Nephron progenitor cell (in vitro differentiated cells): Measurements from ENCODE around the gene UBTD2.
A peak's percentile ranks its signal among the peaks of the same experiment; 100 is the strongest.

ENCODE experiments used
- DNase-seq: peaks from one replicate; pipeline ENCODE4 v3.0.0; 2021
- H3K27ac Mint-ChIP-seq: 2 replicates; pipeline ENCODE4 v1.8.0; 2021; ENCODE audit warnings: mild to moderate bottlenecking, moderate library complexity, mixed read lengths
- H3K27me3 Mint-ChIP-seq: 2 replicates; pipeline ENCODE4 v1.8.0; 2021; ENCODE audit warnings: mild to moderate bottlenecking, low read depth, mixed read lengths; ENCODE audit not compliant: poor library complexity
- H3K36me3 Mint-ChIP-seq: 2 replicates; pipeline ENCODE4 v1.8.0; 2021; ENCODE audit warnings: low read depth, mixed read lengths
- H3K4me1 Mint-ChIP-seq: 2 replicates; pipeline ENCODE4 v1.8.0; 2021; ENCODE audit warnings: mixed read lengths
- H3K4me3 Mint-ChIP-seq: 2 replicates; pipeline ENCODE4 v1.8.0; 2021; ENCODE audit warnings: mild to moderate bottlenecking, moderate library complexity, mixed read lengths
- H3K9me3 Mint-ChIP-seq: 2 replicates; pipeline ENCODE4 v1.8.0; 2021; ENCODE audit warnings: mild to moderate bottlenecking, moderate library complexity, mixed read lengths
- TF ChIP-seq, protein P1 (sequence below): fragments of 200-600 bp; sonication (generic); IDR thresholded peaks from 2 replicates; pipeline ENCODE4 v1.5.0; 2021; ENCODE audit warnings: antibody characterized with exemption

Gene UBTD2

DNA sequence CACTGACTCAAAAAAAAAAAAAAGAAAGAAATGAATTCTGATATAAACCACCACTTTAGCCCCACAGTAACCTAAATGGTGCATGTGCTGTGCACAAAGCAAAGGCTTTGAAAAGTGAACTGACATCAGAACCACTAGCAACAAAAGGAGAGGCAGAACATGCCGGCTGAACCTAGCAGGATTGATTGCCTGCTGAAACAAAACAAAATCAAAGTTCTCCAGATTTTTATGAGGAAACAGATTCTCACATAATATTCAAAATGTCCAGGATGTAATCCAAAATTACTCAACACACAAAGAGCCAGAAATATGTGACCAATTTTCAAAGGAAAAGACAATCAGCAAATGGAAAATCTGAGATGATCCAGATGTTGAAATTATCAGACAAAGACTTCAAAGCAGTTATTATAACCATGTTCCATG, 37.9 kb downstream of the UBTD2 start:
- Mint-ChIP-seq H3K4me1 (peaks cover 18% of the 10 kb centered on the region), H3K36me3 (peaks cover 74% of the 10 kb centered on the region), H3K27me3 (no peaks in the 10 kb centered on the region), H3K27ac (peak overlapping the region; percentile 37), H3K9me3 (peaks cover 38% of the 10 kb centered on the region), H3K4me3 (no peak overlapping the region)
- DNase-seq: no peak
- TF ChIP-seq, protein P1, sequence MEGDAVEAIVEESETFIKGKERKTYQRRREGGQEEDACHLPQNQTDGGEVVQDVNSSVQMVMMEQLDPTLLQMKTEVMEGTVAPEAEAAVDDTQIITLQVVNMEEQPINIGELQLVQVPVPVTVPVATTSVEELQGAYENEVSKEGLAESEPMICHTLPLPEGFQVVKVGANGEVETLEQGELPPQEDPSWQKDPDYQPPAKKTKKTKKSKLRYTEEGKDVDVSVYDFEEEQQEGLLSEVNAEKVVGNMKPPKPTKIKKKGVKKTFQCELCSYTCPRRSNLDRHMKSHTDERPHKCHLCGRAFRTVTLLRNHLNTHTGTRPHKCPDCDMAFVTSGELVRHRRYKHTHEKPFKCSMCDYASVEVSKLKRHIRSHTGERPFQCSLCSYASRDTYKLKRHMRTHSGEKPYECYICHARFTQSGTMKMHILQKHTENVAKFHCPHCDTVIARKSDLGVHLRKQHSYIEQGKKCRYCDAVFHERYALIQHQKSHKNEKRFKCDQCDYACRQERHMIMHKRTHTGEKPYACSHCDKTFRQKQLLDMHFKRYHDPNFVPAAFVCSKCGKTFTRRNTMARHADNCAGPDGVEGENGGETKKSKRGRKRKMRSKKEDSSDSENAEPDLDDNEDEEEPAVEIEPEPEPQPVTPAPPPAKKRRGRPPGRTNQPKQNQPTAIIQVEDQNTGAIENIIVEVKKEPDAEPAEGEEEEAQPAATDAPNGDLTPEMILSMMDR: no peak

DNA sequence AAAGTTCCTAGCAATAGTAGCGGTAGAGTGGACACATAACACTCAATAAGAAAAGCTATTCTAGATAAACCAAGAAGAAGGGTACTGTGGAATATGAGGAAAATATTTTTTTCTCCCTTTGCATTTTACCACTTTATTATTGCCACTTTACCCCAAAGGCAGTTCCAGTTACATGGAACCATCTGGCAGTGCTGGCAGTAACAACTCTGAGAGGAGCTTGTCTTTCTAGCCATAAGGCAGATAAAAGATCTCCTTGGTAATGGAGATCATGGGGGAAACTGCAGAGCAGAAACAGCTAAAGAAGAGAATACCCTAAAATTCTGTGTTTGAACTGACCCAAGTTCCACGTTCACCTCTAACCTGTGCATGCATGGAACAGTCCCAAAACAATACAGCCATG, 38.5 kb downstream of the UBTD2 start:
- TF ChIP-seq, protein P1: no peak
- Mint-ChIP-seq H3K4me1 (peaks cover 18% of the 10 kb centered on the region), H3K27me3 (no peaks in the 10 kb centered on the region), H3K36me3 (peaks cover 73% of the 10 kb centered on the region), H3K9me3 (peaks cover 32% of the 10 kb centered on the region), H3K27ac (peak overlapping the region; percentile 57), H3K4me3 (no peak overlapping the region)
- no peak for DNase-seq

DNA sequence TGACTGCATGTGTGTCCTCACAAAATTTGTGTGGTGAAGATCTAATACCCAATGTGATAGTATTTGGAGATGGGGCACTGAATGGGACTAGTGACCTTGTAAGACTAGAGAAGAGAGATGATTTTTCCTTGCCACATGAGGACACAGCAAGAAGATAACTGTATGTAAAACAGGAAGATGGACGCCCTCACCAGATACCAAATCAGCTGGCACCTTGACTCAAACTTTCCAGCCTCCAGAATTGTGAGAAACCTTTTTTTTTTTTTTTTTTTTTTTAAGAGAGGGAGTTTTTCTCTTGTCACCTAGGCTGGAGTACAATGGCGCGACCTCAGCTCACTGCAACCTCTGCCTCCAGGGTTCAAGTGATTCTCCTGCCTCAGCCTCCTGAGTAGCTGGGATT, 40.3 kb downstream of the UBTD2 start:
- peaks cover 16% of the 10 kb centered on the region for H3K9me3 Mint-ChIP-seq
- TF ChIP-seq, protein P1: no peak
- no peaks in the 10 kb centered on the region for H3K27me3 Mint-ChIP-seq
- H3K27ac Mint-ChIP-seq: peak overlapping the region; percentile 7
- DNase-seq: no peak
- peaks cover 60% of the 10 kb centered on the region for H3K36me3 Mint-ChIP-seq
- H3K4me3 Mint-ChIP-seq: no peak overlapping the region
- peaks cover 22% of the 10 kb centered on the region for H3K4me1 Mint-ChIP-seq

DNA sequence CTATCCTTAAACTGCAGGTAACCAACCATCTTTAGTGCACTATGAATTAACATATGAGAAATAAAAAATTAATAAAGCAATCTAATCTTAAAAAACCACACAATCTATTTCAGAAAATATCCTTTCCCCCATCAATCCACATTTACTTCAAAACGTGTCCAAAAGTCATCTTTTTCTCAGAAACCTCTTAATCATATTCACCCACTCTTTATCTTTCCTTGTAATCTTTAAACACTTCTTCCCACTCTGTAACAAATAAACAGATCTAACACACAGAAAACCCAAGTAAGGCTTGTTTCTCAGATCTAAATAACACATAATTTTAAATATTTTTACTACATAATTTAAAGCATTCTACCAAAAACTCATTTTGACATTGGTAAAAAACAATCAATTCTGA, 45.2 kb downstream of the UBTD2 start:
- no peak for DNase-seq
- TF ChIP-seq, protein P1: no peak
- Mint-ChIP-seq H3K27ac (peak overlapping the region; percentile 3), H3K4me3 (no peak overlapping the region), H3K36me3 (peaks cover 36% of the 10 kb centered on the region), H3K9me3 (peaks cover 6% of the 10 kb centered on the region), H3K4me1 (peaks cover 20% of the 10 kb centered on the region), H3K27me3 (no peaks in the 10 kb centered on the region)

DNA sequence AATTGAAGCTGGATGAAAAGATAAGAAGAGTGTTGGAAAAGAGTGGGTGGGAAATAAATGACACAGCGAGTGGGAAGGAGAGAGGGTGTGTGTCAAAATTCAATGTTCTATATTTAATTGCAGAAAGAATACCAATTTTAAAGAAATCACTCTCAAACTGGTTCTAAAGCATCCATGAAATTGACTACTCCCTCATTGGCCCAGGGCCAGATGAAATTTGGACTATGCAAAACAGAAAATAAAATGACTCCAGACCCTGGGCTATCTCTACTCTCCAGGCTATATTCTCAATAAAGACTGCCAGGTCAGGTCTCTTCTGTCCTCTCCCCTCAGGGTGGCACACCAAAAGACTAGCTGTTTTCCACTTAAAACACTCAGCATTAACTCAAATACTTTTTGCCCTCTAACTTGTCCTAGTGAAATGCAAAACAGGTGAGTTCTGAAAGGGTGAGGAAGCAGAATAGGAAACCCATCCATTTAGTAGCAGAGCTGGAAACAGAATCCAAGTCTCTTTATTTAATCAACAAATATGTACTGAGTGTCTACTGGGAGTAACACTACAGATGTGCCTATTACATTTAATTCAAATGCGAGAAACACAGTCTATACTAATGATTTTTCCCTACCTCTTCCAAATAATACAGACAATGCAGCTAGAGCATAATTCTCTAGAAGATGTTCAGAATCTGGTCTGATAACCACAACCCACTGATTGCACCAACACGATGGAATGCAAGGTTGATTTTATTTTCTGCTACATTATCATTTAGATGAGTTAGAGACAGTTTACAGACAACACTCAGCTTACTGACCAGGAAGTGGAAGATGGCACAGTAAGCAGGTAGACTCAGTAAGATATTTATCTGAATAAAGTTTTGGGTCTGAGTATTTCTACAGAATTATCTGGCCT, 47.5 kb downstream of the UBTD2 start:
- DNase-seq: no peak
- Mint-ChIP-seq H3K9me3 (no peaks in the 10 kb centered on the region), H3K4me1 (peaks cover 20% of the 10 kb centered on the region), H3K27me3 (no peaks in the 10 kb centered on the region), H3K36me3 (peaks cover 38% of the 10 kb centered on the region), H3K4me3 (no peak overlapping the region), H3K27ac (peak overlapping the region; percentile 89)
- TF ChIP-seq, protein P1: no peak
